Hepatocyte (in vitro differentiated cells): Measurements from ENCODE around the gene C4A. TPM values are rescaled to one million over a fixed set of nuclear protein-coding genes. Genes with fewer than 3 reads are reported as not detected.
"Not testable (repeated sequence)": the region's sequence is repeated elsewhere in the genome, so short reads cannot be mapped to it uniquely, and the experiment has no call there.

Experiments
- DNase-seq: peaks from one replicate; pipeline ENCODE4 v3.0.0-alpha.2; 2016; ENCODE audit warnings: low spot score
- H2AFZ ChIP-seq: fragments of 200-600 bp; sonication (generic); 2 replicates; pipeline ENCODE4 v1.6.0; 2016; ENCODE audit warnings: antibody characterized with exemption, mild to moderate bottlenecking
- H3K27ac ChIP-seq: fragments of 200-600 bp; sonication (generic); 2 replicates; pipeline ENCODE4 v1.5.1; 2016; ENCODE audit warnings: mild to moderate bottlenecking
- H3K27me3 ChIP-seq: fragments of 200-600 bp; sonication (generic); 2 replicates; pipeline ENCODE4 v1.6.1; 2016
- H3K36me3 ChIP-seq: fragments of 200-600 bp; sonication (generic); replicated peaks from 2 replicates; pipeline ENCODE4 v1.5.1; 2016; ENCODE audit warnings: low read depth; ENCODE audit not compliant: insufficient read depth
- H3K4me1 ChIP-seq: fragments of 200-600 bp; sonication (generic); 2 replicates; pipeline ENCODE4 v1.5.1; 2016; ENCODE audit warnings: mild to moderate bottlenecking, moderate library complexity; ENCODE audit not compliant: insufficient read depth
- H3K4me2 ChIP-seq: fragments of 200-600 bp; sonication (generic); 2 replicates; pipeline ENCODE4 v1.6.0; 2016
- H3K4me3 ChIP-seq: fragments of 200-600 bp; sonication (generic); 2 replicates; pipeline ENCODE4 v1.5.1; 2016; ENCODE audit warnings: mild to moderate bottlenecking
- H3K79me2 ChIP-seq: fragments of 200-600 bp; sonication (generic); 2 replicates; pipeline ENCODE4 v1.6.0; 2017; ENCODE audit warnings: mild to moderate bottlenecking
- H3K9me2 ChIP-seq: fragments of 200-600 bp; sonication (generic); replicated peaks from 2 replicates; pipeline ENCODE4 v1.6.0; 2017; ENCODE audit warnings: mild to moderate bottlenecking; ENCODE audit not compliant: insufficient read depth
- H3K9me3 ChIP-seq: fragments of 200-600 bp; sonication (generic); 2 replicates; pipeline ENCODE4 v1.5.1; 2016; ENCODE audit warnings: low read depth, mild to moderate bottlenecking
- H4K20me1 ChIP-seq: fragments of 200-600 bp; sonication (generic); 2 replicates; pipeline ENCODE4 v1.6.0; 2016; ENCODE audit warnings: mild to moderate bottlenecking; ENCODE audit not compliant: insufficient read depth, poor library complexity, severe bottlenecking
- EZH2 ChIP-seq: fragments of 200-600 bp; sonication (generic); IDR thresholded peaks from 2 replicates; pipeline ENCODE4 v1.6.1; 2016; ENCODE audit warnings: antibody characterized with exemption, mild to moderate bottlenecking, borderline replicate concordance
- EZH2phosphoT487 ChIP-seq: fragments of 200-600 bp; sonication (generic); IDR thresholded peaks from one replicate; pipeline ENCODE4 v1.6.1; 2018; ENCODE audit warnings: antibody characterized with exemption, mild to moderate bottlenecking, low read depth, moderate library complexity; ENCODE audit not compliant: unreplicated experiment, severe bottlenecking
- WGBS: methylation state at CpG from one replicate; pipeline ENCODE4 v1.1.6; 2016; ENCODE audit warnings: low lambda C conversion rate; ENCODE audit errors: missing lambda C conversion rate; 5-methylcytosine and 5-hydroxymethylcytosine counted together
- polyA plus RNA-seq: library from polyadenylated mRNA; unstranded; fragments of >200 nt; fragmentation: Nextera tagmentation; extraction: Ambion mirVana; gene quantifications from 2 replicates; pipeline ENCODE4 v1.2.1, GENCODE V29; 2016
- total RNA-seq: library from RNA; depleted of rRNA; stranded (reverse); fragments of >200 nt; gene quantifications from 2 replicates; pipeline ENCODE4 v1.2.3, GENCODE V29; 2014
- TF ChIP-seq, protein P1 (sequence below): fragments of 200-600 bp; sonication (generic); IDR thresholded peaks from 2 replicates; pipeline ENCODE4 v1.5.1; 2016; ENCODE audit warnings: antibody characterized with exemption, mild to moderate bottlenecking; ENCODE audit not compliant: poor library complexity

The C4A gene
- total and polyA plus RNA-seq, 2 experiments from 2014 or later: 66.8 to 74.4 TPM

DNA sequence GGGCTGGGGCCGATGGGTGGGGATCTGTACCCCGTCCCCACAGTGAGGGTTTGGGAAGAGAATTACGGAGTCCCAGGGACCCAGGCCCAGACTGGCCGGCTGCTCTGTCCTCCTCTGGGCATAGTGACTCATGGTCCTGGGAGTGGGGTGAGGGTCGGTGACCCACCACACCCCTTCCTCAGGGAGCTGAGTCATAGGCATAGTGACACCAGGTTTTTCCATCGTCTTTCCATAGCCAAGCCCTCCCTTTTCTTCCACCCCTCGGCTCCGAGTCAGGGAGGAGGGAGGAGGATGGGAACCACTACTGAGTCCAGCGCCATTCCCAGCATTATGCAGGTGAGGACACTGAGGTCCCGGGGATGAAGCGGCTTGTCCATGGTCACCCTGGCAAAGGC lies 65.2 kb downstream of the C4A start:
- peak; percentile 37 for DNase-seq
- H2AFZ ChIP-seq: no peak overlapping the region
- TF ChIP-seq EZH2phosphoT487 (no peak), EZH2 (no peak)
- TF ChIP-seq, protein P1, sequence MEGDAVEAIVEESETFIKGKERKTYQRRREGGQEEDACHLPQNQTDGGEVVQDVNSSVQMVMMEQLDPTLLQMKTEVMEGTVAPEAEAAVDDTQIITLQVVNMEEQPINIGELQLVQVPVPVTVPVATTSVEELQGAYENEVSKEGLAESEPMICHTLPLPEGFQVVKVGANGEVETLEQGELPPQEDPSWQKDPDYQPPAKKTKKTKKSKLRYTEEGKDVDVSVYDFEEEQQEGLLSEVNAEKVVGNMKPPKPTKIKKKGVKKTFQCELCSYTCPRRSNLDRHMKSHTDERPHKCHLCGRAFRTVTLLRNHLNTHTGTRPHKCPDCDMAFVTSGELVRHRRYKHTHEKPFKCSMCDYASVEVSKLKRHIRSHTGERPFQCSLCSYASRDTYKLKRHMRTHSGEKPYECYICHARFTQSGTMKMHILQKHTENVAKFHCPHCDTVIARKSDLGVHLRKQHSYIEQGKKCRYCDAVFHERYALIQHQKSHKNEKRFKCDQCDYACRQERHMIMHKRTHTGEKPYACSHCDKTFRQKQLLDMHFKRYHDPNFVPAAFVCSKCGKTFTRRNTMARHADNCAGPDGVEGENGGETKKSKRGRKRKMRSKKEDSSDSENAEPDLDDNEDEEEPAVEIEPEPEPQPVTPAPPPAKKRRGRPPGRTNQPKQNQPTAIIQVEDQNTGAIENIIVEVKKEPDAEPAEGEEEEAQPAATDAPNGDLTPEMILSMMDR: no peak
- no peaks in the 10 kb centered on the region for H3K36me3 ChIP-seq
- no peaks in the 10 kb centered on the region for H4K20me1 ChIP-seq
- no peak overlapping the region for H3K4me2 ChIP-seq
- H3K79me2 ChIP-seq: no peaks in the 10 kb centered on the region
- H3K4me1 ChIP-seq: peaks cover 6% of the 10 kb centered on the region
- no peaks in the 10 kb centered on the region for H3K27me3 ChIP-seq
- 69% methylated on average over 9 of the region's 11 CpGs for WGBS
- H3K9me2 ChIP-seq: no peaks in the 10 kb centered on the region
- no peaks in the 10 kb centered on the region for H3K9me3 ChIP-seq
- no peak overlapping the region for H3K27ac ChIP-seq
- H3K4me3 ChIP-seq: no peak overlapping the region

DNA sequence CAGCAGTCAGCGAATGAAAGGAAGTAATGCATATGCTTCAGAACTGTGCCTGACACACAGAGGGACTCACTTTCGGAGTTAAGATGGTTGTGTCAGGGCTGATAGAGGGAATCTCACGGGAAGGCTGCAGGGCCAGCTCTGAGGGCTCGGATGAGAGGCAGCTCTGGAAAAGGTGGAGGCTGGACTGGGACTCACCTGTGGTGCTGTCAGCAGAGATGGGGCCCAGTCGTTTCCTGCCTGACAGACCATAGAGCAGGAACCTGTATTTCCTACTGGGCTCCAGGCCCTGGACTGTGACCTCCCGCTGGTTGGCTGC lies 65.6 kb downstream of the C4A start:
- WGBS: 92% methylated on average over 6 of the region's 6 CpGs
- Histone ChIP-seq H3K4me1 (peaks cover 6% of the 10 kb centered on the region), H3K27ac (no peak overlapping the region), H3K79me2 (no peaks in the 10 kb centered on the region), H2AFZ (no peak overlapping the region), H4K20me1 (no peaks in the 10 kb centered on the region), H3K4me2 (no peak overlapping the region), H3K9me3 (no peaks in the 10 kb centered on the region), H3K9me2 (no peaks in the 10 kb centered on the region), H3K36me3 (no peaks in the 10 kb centered on the region), H3K27me3 (no peaks in the 10 kb centered on the region), H3K4me3 (no peak overlapping the region)
- TF ChIP-seq EZH2phosphoT487 (no peak), EZH2 (no peak)
- TF ChIP-seq, protein P1: no peak
- DNase-seq: no peak

- Histone ChIP-seq H3K4me3 (no peak overlapping the region), H3K9me3 (no peaks in the 10 kb centered on the region), H2AFZ (no peak overlapping the region), H4K20me1 (no peaks in the 10 kb centered on the region), H3K27ac (no peak overlapping the region), H3K36me3 (no peaks in the 10 kb centered on the region), H3K4me1 (peaks cover 6% of the 10 kb centered on the region), H3K4me2 (no peak overlapping the region), H3K9me2 (no peaks in the 10 kb centered on the region), H3K27me3 (no peaks in the 10 kb centered on the region), H3K79me2 (no peaks in the 10 kb centered on the region)
- TF ChIP-seq EZH2phosphoT487: no peak
- TF ChIP-seq, protein P1: peak; percentile 70
- no peak for TF ChIP-seq EZH2
- WGBS: 61% methylated on average over 40 of the region's 42 CpGs
- DNase-seq: peak; percentile 79
Observed at GRCh38 chr6:32047855-32048766, 66.3 kb downstream of the C4A start.

DNA sequence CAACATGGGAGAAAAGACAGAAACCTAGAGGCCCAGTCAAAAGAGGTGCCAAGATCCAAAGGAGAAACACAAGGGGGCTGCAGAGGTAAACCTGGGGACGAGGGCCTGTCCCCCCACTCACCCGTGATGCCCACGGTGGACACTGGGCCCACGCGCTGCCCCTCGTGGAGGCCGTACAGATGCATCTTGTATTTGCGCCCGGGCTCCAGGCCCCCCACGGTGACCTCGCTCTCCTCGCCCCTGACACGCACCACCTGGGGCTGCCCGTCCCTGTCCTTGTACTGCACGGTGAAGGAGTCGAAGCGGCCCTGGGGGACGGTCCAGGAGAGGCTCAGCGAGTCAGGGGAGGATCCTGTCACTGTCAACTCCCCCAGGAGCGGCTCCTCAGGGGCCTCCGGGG lies 67.3 kb downstream of the C4A start:
- not testable (repeated sequence) for H3K36me3 ChIP-seq, H3K4me2 ChIP-seq, H3K4me1 ChIP-seq, H3K4me3 ChIP-seq, H3K27ac ChIP-seq, DNase-seq, H3K9me3 ChIP-seq, H3K27me3 ChIP-seq, H4K20me1 ChIP-seq, H3K79me2 ChIP-seq, H2AFZ ChIP-seq, H3K9me2 ChIP-seq
- 94% methylated on average over 21 of the region's 21 CpGs for WGBS

DNA sequence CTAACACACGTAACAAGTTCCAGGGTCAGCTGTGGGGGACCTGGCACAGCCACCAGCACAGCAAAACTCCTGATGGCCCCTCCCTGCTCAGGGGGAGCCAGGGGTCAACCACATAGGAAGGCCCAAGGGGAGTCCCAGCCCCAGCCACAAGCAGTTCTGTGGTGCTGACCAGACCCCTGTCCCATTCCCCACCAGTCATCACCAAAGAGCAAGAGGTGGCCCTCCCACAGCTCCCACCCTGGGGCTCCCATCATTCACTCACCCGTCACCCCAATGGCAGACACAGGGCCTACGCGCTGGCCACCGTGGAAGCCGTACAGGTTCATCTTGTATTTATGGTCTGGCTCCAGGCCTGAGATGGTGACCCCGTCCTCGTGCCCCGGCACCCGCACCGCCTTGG lies 67.9 kb downstream of the C4A start:
- not testable (repeated sequence) for H3K4me3 ChIP-seq, H3K79me2 ChIP-seq, H3K27me3 ChIP-seq, H3K4me2 ChIP-seq, DNase-seq, H4K20me1 ChIP-seq, H3K27ac ChIP-seq, H3K36me3 ChIP-seq, H3K9me3 ChIP-seq, H3K9me2 ChIP-seq, H2AFZ ChIP-seq, H3K4me1 ChIP-seq
- WGBS: 92% methylated on average over 6 of the region's 11 CpGs
